ENCODE results near the gene NPDC1.

The NPDC1 gene

DNA sequence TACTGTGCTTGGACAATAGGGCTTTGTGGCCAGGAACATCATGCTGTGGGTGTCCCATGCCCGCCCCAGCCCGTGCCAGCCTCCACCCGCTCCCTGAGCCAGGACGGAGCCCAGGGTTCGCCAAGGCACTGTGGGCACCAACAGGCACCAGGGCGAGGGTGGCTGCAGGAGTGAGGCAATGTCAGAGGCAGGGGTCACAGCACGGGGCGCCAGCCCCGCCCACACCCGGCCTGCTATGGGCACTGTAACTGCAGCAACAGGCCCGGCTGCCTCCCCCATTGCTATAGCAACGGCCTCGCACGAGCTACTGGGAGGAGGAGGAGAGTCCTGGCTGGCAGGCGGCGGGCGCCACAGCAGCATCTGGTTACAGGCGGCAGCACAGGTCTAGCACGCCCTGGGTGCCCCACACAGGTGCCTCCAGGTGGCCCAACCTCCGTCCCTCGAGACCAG lies 20.4 kb downstream of the NPDC1 start:
- Histone ChIP-seq H3K4me3 (ENCODE audit: low read depth, low read length) (peak overlapping the region; percentile 28; the same call in 1 of the 2 replicates), H3K4me1 (peaks cover 27% of the 10 kb centered on the region), H3K9me3 (no peaks in the 10 kb centered on the region), H3K36me3 (peaks cover 5% of the 10 kb centered on the region), H3K27me3 (no peaks in the 10 kb centered on the region)
- peak; percentile 92 for DNase-seq
- TF ChIP-seq, protein P1, sequence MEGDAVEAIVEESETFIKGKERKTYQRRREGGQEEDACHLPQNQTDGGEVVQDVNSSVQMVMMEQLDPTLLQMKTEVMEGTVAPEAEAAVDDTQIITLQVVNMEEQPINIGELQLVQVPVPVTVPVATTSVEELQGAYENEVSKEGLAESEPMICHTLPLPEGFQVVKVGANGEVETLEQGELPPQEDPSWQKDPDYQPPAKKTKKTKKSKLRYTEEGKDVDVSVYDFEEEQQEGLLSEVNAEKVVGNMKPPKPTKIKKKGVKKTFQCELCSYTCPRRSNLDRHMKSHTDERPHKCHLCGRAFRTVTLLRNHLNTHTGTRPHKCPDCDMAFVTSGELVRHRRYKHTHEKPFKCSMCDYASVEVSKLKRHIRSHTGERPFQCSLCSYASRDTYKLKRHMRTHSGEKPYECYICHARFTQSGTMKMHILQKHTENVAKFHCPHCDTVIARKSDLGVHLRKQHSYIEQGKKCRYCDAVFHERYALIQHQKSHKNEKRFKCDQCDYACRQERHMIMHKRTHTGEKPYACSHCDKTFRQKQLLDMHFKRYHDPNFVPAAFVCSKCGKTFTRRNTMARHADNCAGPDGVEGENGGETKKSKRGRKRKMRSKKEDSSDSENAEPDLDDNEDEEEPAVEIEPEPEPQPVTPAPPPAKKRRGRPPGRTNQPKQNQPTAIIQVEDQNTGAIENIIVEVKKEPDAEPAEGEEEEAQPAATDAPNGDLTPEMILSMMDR (IDR thresholded peaks at IDR 0.05; ENCODE audit: low read depth, low read length): peak; percentile 10

DNA sequence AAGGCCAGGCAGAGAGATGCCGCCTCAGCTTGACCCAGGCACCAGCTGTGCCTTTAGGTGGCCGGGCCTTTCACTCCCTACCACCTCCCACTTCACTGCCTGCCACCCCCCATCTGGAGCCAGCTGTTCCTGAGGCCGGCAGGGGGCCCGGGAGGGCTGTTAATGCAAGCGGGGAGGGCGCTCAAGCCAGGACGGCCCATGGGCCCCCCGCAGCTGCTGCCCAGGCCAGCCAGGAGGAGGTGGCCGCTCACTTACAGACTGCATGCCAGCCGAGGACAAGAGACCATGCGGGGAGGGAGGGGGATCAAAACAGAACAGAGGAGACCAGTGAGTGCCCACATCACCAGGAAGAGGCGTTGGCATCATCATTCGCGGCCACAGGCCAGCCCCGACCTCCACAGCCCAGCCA lies 22.4 kb downstream of the NPDC1 start:
- H3K4me3 ChIP-seq (ENCODE audit: low read depth, low read length): no peak overlapping the region
- TF ChIP-seq, protein P1 (IDR thresholded peaks at IDR 0.05; ENCODE audit: low read depth, low read length): no peak
- H3K4me1 ChIP-seq: peaks cover 27% of the 10 kb centered on the region
- no peaks in the 10 kb centered on the region for H3K27me3 ChIP-seq
- peaks cover 5% of the 10 kb centered on the region for H3K36me3 ChIP-seq
- no peaks in the 10 kb centered on the region for H3K9me3 ChIP-seq
- no peak for DNase-seq

DNA sequence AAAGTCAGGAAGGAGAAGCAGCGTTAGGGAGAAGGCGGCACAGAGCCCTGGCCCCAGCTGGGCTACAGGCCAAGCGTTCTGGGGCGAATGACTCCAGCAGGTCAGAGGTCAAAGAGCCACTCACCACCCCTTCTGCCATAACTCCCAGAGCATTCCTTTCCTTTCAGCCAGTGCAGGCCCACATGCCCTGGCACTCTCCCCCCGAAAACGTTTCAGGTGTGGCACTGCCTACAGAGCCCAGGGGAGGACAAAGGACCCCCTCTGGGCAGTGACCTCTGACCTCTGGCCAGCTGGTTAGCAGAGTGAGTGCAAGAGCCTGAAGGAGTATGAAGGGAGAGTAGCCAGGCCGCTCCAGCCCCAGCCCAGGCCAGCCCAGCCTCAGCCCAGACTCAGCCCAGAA lies 22.8 kb downstream of the NPDC1 start:
- Histone ChIP-seq H3K4me1 (peaks cover 27% of the 10 kb centered on the region), H3K4me3 (ENCODE audit: low read depth, low read length) (no peak overlapping the region), H3K36me3 (peaks cover 5% of the 10 kb centered on the region), H3K27me3 (no peaks in the 10 kb centered on the region), H3K9me3 (no peaks in the 10 kb centered on the region)
- TF ChIP-seq, protein P1 (IDR thresholded peaks at IDR 0.05; ENCODE audit: low read depth, low read length): no peak
- no peak for DNase-seq

GRCh38 chr9:137022662-137023008 lies 23.3 kb downstream of the NPDC1 start:
- Histone ChIP-seq H3K27me3 (no peaks in the 10 kb centered on the region), H3K36me3 (peaks cover 5% of the 10 kb centered on the region), H3K9me3 (no peaks in the 10 kb centered on the region), H3K4me3 (ENCODE audit: low read depth, low read length) (no peak overlapping the region), H3K4me1 (peaks cover 27% of the 10 kb centered on the region)
- no peak for DNase-seq
- TF ChIP-seq, protein P1 (IDR thresholded peaks at IDR 0.05; ENCODE audit: low read depth, low read length): no peak

- H3K4me3 ChIP-seq (ENCODE audit: low read depth, low read length): no peak overlapping the region
- peak; percentile 86 for DNase-seq
- no peaks in the 10 kb centered on the region for H3K27me3 ChIP-seq
- H3K4me1 ChIP-seq: peaks cover 25% of the 10 kb centered on the region
- H3K9me3 ChIP-seq: no peaks in the 10 kb centered on the region
- TF ChIP-seq, protein P1 (IDR thresholded peaks at IDR 0.05; ENCODE audit: low read depth, low read length): no peak
- peaks cover 10% of the 10 kb centered on the region for H3K36me3 ChIP-seq
Measured at GRCh38 chr9:137021979-137022661, 23.9 kb downstream of the NPDC1 start.

DNA sequence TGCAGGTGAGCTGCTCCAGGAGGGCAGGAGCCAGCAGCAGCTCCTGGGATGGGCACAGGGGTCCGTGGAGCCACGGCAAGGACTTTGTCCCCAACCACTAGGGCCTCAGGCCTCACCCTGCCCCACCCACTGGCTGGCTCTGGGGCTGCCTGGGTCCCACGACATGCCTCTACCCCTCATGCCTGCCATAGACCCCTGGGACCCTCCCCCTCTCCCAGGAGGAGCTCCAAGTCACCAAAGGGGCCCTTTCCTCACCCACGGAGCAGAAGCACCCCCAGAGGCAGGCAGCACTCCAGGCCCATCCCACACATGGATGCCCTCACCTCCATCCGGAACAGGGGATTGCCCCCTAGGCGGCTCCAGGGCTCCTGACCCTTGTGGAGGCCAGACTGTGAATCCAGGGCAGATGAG lies 24.4 kb downstream of the NPDC1 start:
- Histone ChIP-seq H3K4me3 (ENCODE audit: low read depth, low read length) (no peak overlapping the region), H3K9me3 (no peaks in the 10 kb centered on the region), H3K4me1 (peaks cover 19% of the 10 kb centered on the region), H3K36me3 (peaks cover 15% of the 10 kb centered on the region), H3K27me3 (no peaks in the 10 kb centered on the region)
- TF ChIP-seq, protein P1 (IDR thresholded peaks at IDR 0.05; ENCODE audit: low read depth, low read length): no peak
- no peak for DNase-seq
